HCT116 (cell line): ENCODE results near the gene CD44. TPM values are rescaled to one million over a fixed set of nuclear protein-coding genes. Genes with fewer than 3 reads are reported as not detected.

Experiments
- ATAC-seq: fragments of 200-7000 bp; cut with Tn5 transposase; 2 replicates; pipeline ENCODE4 v1.9.1; 2020; ENCODE audit warnings: mild to moderate bottlenecking, moderate library complexity
- BruUV-seq: library from RNA; stranded (reverse); fragments of 400-500 nt; replicated peaks from 2 replicates; lab custom pipeline; 2021; lab: Mats Ljungman, UMichigan
- CTCF ChIA-PET: fragments of 300-600 bp; sonication (Branson Sonifier 250); formaldehyde crosslinking; loops from one replicate; lab custom pipeline; 2021; ENCODE audit warnings: antibody characterized with exemption; lab: Charles Lee
- POLR2A ChIA-PET: fragments of 300-600, 350-600 bp; sonication (Branson Sonifier 250); formaldehyde crosslinking; loops from one replicate; lab custom pipeline; 2021; ENCODE audit warnings: antibody characterized with exemption; lab: Charles Lee
- RAD21 ChIA-PET, 2 experiments: fragments of 300-600 bp; sonication (Branson Sonifier 250); formaldehyde crosslinking; loops; one replicate each; lab custom pipeline; 2023; ENCODE audit warnings: low total read pairs in 2 of 2; ENCODE audit not compliant: uncharacterized antibody in 2 of 2, unreplicated experiment in 2 of 2, low non-redundant PET in 1 of 2; lab: Charles Lee
- DNase-seq: peaks from one replicate; pipeline ENCODE4 v3.0.0-alpha.2; 2010; ENCODE audit warnings: low read depth, low spot score
- H2AFZ ChIP-seq: fragments of 200-600 bp; shearing (Covaris generic), sonication (generic); 2 replicates; pipeline ENCODE4 v1.6.1; 2017; ENCODE audit warnings: low read depth, mixed run types, mixed read lengths, antibody characterized with exemption, low read length; ENCODE audit not compliant: poor library complexity, severe bottlenecking
- H3K27ac ChIP-seq: 2 replicates; pipeline ENCODE4 v1.5.1; 2012; ENCODE audit warnings: low read depth, low read length
- H3K27me3 ChIP-seq: fragments of 200-600 bp; sonication (generic); 2 replicates; pipeline ENCODE4 v1.6.1; 2016; ENCODE audit warnings: mixed run types, low read length, mixed read lengths; ENCODE audit not compliant: insufficient read depth
- H3K36me3 ChIP-seq, 2 experiments: fragments of 200-500 bp in 1 of 2; fragments of 200-600 bp in 1 of 2; sonication (Bioruptor generic) in 1 of 2; sonication (generic) in 1 of 2; 2 replicates each; pipeline versions ENCODE4 v1.5.1 to v1.6.1; 2014 to 2016; ENCODE audit warnings: low read length in 2 of 2, inconsistent platforms in 1 of 2, mixed read lengths in 1 of 2, mixed run types in 1 of 2; ENCODE audit not compliant: insufficient read depth in 2 of 2, control insufficient read depth in 1 of 2
- H3K4me1 ChIP-seq, 2 experiments: fragments of 200-600 bp in 1 of 2; sonication (generic) in 1 of 2; 2 replicates each; pipeline versions ENCODE4 v1.5.1 to v1.6.1; 2012 to 2017; ENCODE audit warnings: low read length in 2 of 2, inconsistent platforms in 1 of 2, mild to moderate bottlenecking in 1 of 2, mixed read lengths in 1 of 2, mixed run types in 1 of 2, moderate library complexity in 1 of 2; ENCODE audit not compliant: insufficient read depth in 2 of 2, control insufficient read depth in 1 of 2
- H3K4me2 ChIP-seq: fragments of 200-600 bp; sonication (generic); 2 replicates; pipeline ENCODE4 v1.6.1; 2017; ENCODE audit warnings: mixed run types, low read length, mixed read lengths
- H3K4me3 ChIP-seq, 2 experiments: fragments of 200-600 bp in 1 of 2; sonication (generic) in 1 of 2; replicated peaks in 1 of 2; 2 replicates each; pipeline ENCODE4 v1.5.1; 2011 to 2016; ENCODE audit warnings: low read length in 2 of 2, control low read depth in 1 of 2, low read depth in 1 of 2, mild to moderate bottlenecking in 1 of 2, mixed read lengths in 1 of 2, mixed run types in 1 of 2
- H3K79me2 ChIP-seq: fragments of 200-600 bp; sonication (generic); 2 replicates; pipeline ENCODE4 v1.6.1; 2017; ENCODE audit warnings: mild to moderate bottlenecking, mixed run types, low read length, moderate library complexity, mixed read lengths; ENCODE audit not compliant: insufficient read depth
- H3K9ac ChIP-seq: fragments of 200-600 bp; sonication (generic); 2 replicates; pipeline ENCODE4 v1.6.1; 2016; ENCODE audit warnings: low read length, mixed read lengths
- H3K9me2 ChIP-seq: fragments of 200-600 bp; sonication (generic), shearing (Covaris generic); 2 replicates; pipeline ENCODE4 v1.6.1; 2017; ENCODE audit warnings: mixed run types, mild to moderate bottlenecking, moderate library complexity; ENCODE audit not compliant: insufficient read depth
- H3K9me3 ChIP-seq, 2 experiments: fragments of 200-500 bp in 1 of 2; fragments of 200-600 bp in 1 of 2; sonication (Bioruptor generic) in 1 of 2; sonication (generic) in 1 of 2; 2 replicates each; pipeline ENCODE4 v1.6.1; 2014 to 2017; ENCODE audit warnings: low read length in 2 of 2, mixed read lengths in 2 of 2, inconsistent platforms in 1 of 2, low read depth in 1 of 2, mild to moderate bottlenecking in 1 of 2, mixed run types in 1 of 2, moderate library complexity in 1 of 2; ENCODE audit not compliant: control insufficient read depth in 1 of 2, insufficient read depth in 1 of 2
- H4K20me1 ChIP-seq: fragments of 200-600 bp; sonication (generic), shearing (Covaris generic); 2 replicates; pipeline ENCODE4 v1.6.1; 2017; ENCODE audit warnings: mixed run types, mild to moderate bottlenecking, moderate library complexity; ENCODE audit not compliant: insufficient read depth
- ATF3 ChIP-seq: IDR thresholded peaks from 2 replicates; pipeline ENCODE4 v1.6.1; 2012
- CBX3 ChIP-seq: IDR thresholded peaks from 2 replicates; pipeline ENCODE4 v1.6.1; 2012; ENCODE audit warnings: low read depth
- CEBPB ChIP-seq: IDR thresholded peaks from 2 replicates; pipeline ENCODE4 v1.6.1; 2012; ENCODE audit warnings: low read depth
- CTCF ChIP-seq, 3 experiments: fragments of 200-600 bp in 1 of 3; sonication (generic) in 1 of 3; IDR thresholded peaks in 2 of 3; conservative IDR thresholded peaks in 1 of 3; 2 replicates each; pipeline ENCODE4 v1.5.1; 2012 to 2017; ENCODE audit warnings: low read depth in 2 of 3, low read length in 2 of 3, antibody characterized with exemption in 1 of 3, borderline replicate concordance in 1 of 3, control low read depth in 1 of 3, mild to moderate bottlenecking in 1 of 3, mixed read lengths in 1 of 3, mixed run types in 1 of 3, moderate library complexity in 1 of 3; ENCODE audit not compliant: insufficient read depth in 1 of 3
- EGR1 ChIP-seq: IDR thresholded peaks from 2 replicates; pipeline ENCODE4 v1.6.1; 2012; ENCODE audit warnings: low read depth
- ELF1 ChIP-seq: IDR thresholded peaks from 2 replicates; pipeline ENCODE4 v1.6.1; 2012; ENCODE audit warnings: low read depth, borderline replicate concordance
- EZH2 ChIP-seq: fragments of 200-600 bp; sonication (generic); IDR thresholded peaks from 2 replicates; pipeline ENCODE4 v1.6.1; 2017; ENCODE audit warnings: antibody characterized with exemption, mixed run types
- FOSL1 ChIP-seq: IDR thresholded peaks from 2 replicates; pipeline ENCODE4 v1.6.1; 2012; ENCODE audit warnings: low read depth
- JUND ChIP-seq: IDR thresholded peaks from 2 replicates; pipeline ENCODE4 v1.6.1; 2012
- MAX ChIP-seq: IDR thresholded peaks from 2 replicates; pipeline ENCODE4 v1.6.1; 2012
- POLR2A ChIP-seq: IDR thresholded peaks from 2 replicates; pipeline ENCODE4 v1.7.0; 2011; ENCODE audit warnings: borderline replicate concordance; ENCODE audit not compliant: insufficient read depth, insufficient read length; ENCODE audit errors: extremely low read depth
- RAD21 ChIP-seq: IDR thresholded peaks from 2 replicates; pipeline ENCODE4 v1.6.1; 2012; ENCODE audit warnings: low read depth, mild to moderate bottlenecking
- REST ChIP-seq: IDR thresholded peaks from 2 replicates; pipeline ENCODE4 v1.6.1; 2012; ENCODE audit warnings: low read depth
- SIN3A ChIP-seq: IDR thresholded peaks from 2 replicates; pipeline ENCODE4 v1.6.1; 2012; ENCODE audit warnings: low read depth
- SP1 ChIP-seq: IDR thresholded peaks from 2 replicates; pipeline ENCODE4 v1.6.1; 2012; ENCODE audit warnings: low read depth
- SRF ChIP-seq: IDR thresholded peaks from 2 replicates; pipeline ENCODE4 v1.6.1; 2012; ENCODE audit warnings: low read depth
- YY1 ChIP-seq: IDR thresholded peaks from 2 replicates; pipeline ENCODE4 v1.6.1; 2011; ENCODE audit warnings: low read length, low read depth, moderate library complexity, mild to moderate bottlenecking; ENCODE audit not compliant: insufficient replicate concordance; ENCODE audit errors: extremely low read depth
- ZFX ChIP-seq: fragments of 450-650 bp; IDR thresholded peaks from 2 replicates; pipeline ENCODE4 v1.6.1; 2017
- ZNF274 ChIP-seq: fragments of 200-500 bp; sonication (Bioruptor generic); IDR thresholded peaks from 2 replicates; pipeline ENCODE4 v1.6.1; 2014; ENCODE audit warnings: mild to moderate bottlenecking, low read depth, low read length, inconsistent platforms
- intact Hi-C: fragments of 100-400 bp; cut with micrococcal nuclease; formaldehyde crosslinking; loops from 2 replicates; pipeline ENCODE4 v1.10.0; 2022
- total RNA-seq: library from RNA; stranded (reverse); gene quantifications from one replicate; pipeline ENCODE4 v1.2.1, GENCODE V29; 2021; ENCODE audit not compliant: unreplicated experiment

Gene CD44
- total RNA-seq, 1 experiment from 2014 or later: 742 TPM

GRCh38 chr11:35210876-35211546 is 72.0 kb downstream of the CD44 start (continued):
- TF ChIP-seq FOSL1: no peak
- TF ChIP-seq SRF: no peak
- TF ChIP-seq MAX: no peak
- no peak for TF ChIP-seq ELF1
- no peak for TF ChIP-seq RAD21
- TF ChIP-seq EGR1: no peak
- no peak for TF ChIP-seq ATF3
- no peak for TF ChIP-seq SP1
- no peak for TF ChIP-seq YY1
- TF ChIP-seq, all 23 proteins: peak for 0

- Histone ChIP-seq H3K9ac (no peak overlapping the region), H2AFZ (no peak overlapping the region), H3K9me3 (no peaks in the 10 kb centered on the region), H3K79me2 (peaks cover 12% of the 10 kb centered on the region; the same call in 1 of the 2 replicates), H3K4me1 (peaks cover 16 to 42% of the 10 kb centered on the region in 2 experiments), H3K36me3 (peaks cover 36 to 69% of the 10 kb centered on the region in 2 experiments), H3K4me3 (no peak overlapping the region), H3K9me2 (no peaks in the 10 kb centered on the region), H3K4me2 (no peak overlapping the region), H3K27ac (no peak overlapping the region), H3K27me3 (no peaks in the 10 kb centered on the region), H4K20me1 (no peaks in the 10 kb centered on the region)
- POLR2A ChIA-PET: no interaction called here
- no TSS peak for BruUV-seq
- RAD21 ChIA-PET: no interaction called here
- DNase-seq: no peak
- ATAC-seq: no peak
- intact Hi-C loops: no loop called here
- CTCF ChIA-PET: no interaction called here
- TF ChIP-seq REST (no peak), MAX (no peak), CBX3 (no peak), ZFX (no peak), POLR2A (no peak), SRF (no peak), ATF3 (no peak), SP1 (no peak), YY1 (no peak), SIN3A (no peak), CEBPB (no peak), RAD21 (no peak), ZNF274 (no peak), EZH2 (no peak), JUND (no peak), CTCF (IDR thresholded peaks at IDR 0.05 in 2 of 3, conservative IDR thresholded peaks at IDR 0.05 in 1 of 3; ENCODE audit: borderline replicate concordance in 1 of 3, insufficient read depth in 1 of 3, low read depth in 2 of 3, low read length in 2 of 3) (no peak)
Measured at GRCh38 chr11:35211952-35212351, 73.0 kb downstream of the CD44 start.
